Daoy (cell line): ENCODE measurements around the gene TBC1D8. TPM values are rescaled to one million over a fixed set of nuclear protein-coding genes. Genes with fewer than 3 reads are reported as not detected.
A peak's percentile ranks its signal among the peaks of the same experiment; 100 is the strongest.

ENCODE experiments used
- DNase-seq: peaks from one replicate; pipeline ENCODE4 v3.0.0-alpha.2; 2015; ENCODE audit warnings: low read depth
- total RNA-seq: library from RNA; depleted of rRNA; stranded (reverse); fragments of >200 nt; shearing (Covaris generic); gene quantifications from 2 replicates; pipeline ENCODE4 v1.2.3, GENCODE V29; 2014

TBC1D8 gene
- total RNA-seq, 1 experiment from 2014 or later: 4.4 TPM

- DNase-seq: peak; percentile 98
Measured at GRCh38 chr2:101001691-101002561, 149.3 kb downstream of the TBC1D8 start, which contains the start of gene RPL31. TSS of gene RPL31 (plus strand) at chr2:101002289. CDS start at chr2:101002702, 413 bp downstream.

- DNase-seq: no peak
Measured at GRCh38 chr2:100999995-101000394, 151.2 kb downstream of the TBC1D8 start.

- no peak for DNase-seq
Measured at GRCh38 chr2:100998235-100998573, 153.0 kb downstream of the TBC1D8 start.

GRCh38 chr2:100997509-100998234 lies 153.5 kb downstream of the TBC1D8 start:
- no peak for DNase-seq

GRCh38 chr2:100995309-100996075 lies 155.7 kb downstream of the TBC1D8 start:
- no peak for DNase-seq

- DNase-seq: no peak
Measured at GRCh38 chr2:100993294-100993693, 157.9 kb downstream of the TBC1D8 start.

GRCh38 chr2:100992262-100992661 lies 158.9 kb downstream of the TBC1D8 start:
- no peak for DNase-seq

GRCh38 chr2:100991404-100991773 lies 159.8 kb downstream of the TBC1D8 start:
- DNase-seq: no peak

- DNase-seq: no peak
Measured at GRCh38 chr2:100990650-100991403, 160.4 kb downstream of the TBC1D8 start.

GRCh38 chr2:100990166-100990565 lies 161.0 kb downstream of the TBC1D8 start:
- no peak for DNase-seq

- no peak for DNase-seq
Measured at GRCh38 chr2:100989666-100990065, 161.5 kb downstream of the TBC1D8 start.

GRCh38 chr2:100988630-100989417 lies 162.4 kb downstream of the TBC1D8 start:
- no peak for DNase-seq

- DNase-seq: no peak
Measured at GRCh38 chr2:100987974-100988373, 163.2 kb downstream of the TBC1D8 start.

- DNase-seq: no peak
Measured at GRCh38 chr2:100987536-100987935, 163.6 kb downstream of the TBC1D8 start.

GRCh38 chr2:100986157-100986556 lies 165.0 kb downstream of the TBC1D8 start:
- DNase-seq: no peak

GRCh38 chr2:100984892-100985307 lies 166.3 kb downstream of the TBC1D8 start:
- peak; percentile 78 for DNase-seq

GRCh38 chr2:100983684-100984310 lies 167.4 kb downstream of the TBC1D8 start:
- DNase-seq: no peak

GRCh38 chr2:100983201-100983600 lies 168.0 kb downstream of the TBC1D8 start:
- DNase-seq: no peak

GRCh38 chr2:100982431-100982861 lies 168.7 kb downstream of the TBC1D8 start:
- no peak for DNase-seq

GRCh38 chr2:100981011-100981410 lies 170.2 kb downstream of the TBC1D8 start:
- DNase-seq: no peak
